HG02623 (cell line): ENCODE data around the gene SAP30BP.

ENCODE experiments used
- ATAC-seq: cut with Tn5 transposase; IDR thresholded peaks from one replicate; pipeline ENCODE4 v1.9.1; 2021; ENCODE audit warnings: moderate library complexity; ENCODE audit not compliant: unreplicated experiment

The SAP30BP gene

GRCh38 chr17:75646638-75646992, 20.5 kb upstream of the SAP30BP start:
- no peak for ATAC-seq

- ATAC-seq, result no peak
Measured at GRCh38 chr17:75647061-75647460, 20.1 kb upstream of the SAP30BP start.

GRCh38 chr17:75647921-75648320, 19.2 kb upstream of the SAP30BP start:
- no peak for ATAC-seq

- no peak for ATAC-seq
Measured at GRCh38 chr17:75649687-75650086, 17.5 kb upstream of the SAP30BP start.

GRCh38 chr17:75650874-75651273, 16.3 kb upstream of the SAP30BP start:
- ATAC-seq, result no peak

- no peak for ATAC-seq
Measured at GRCh38 chr17:75652341-75652740, 14.8 kb upstream of the SAP30BP start.

- ATAC-seq, result no peak
Measured at GRCh38 chr17:75652934-75653549, 14.1 kb upstream of the SAP30BP start.

- ATAC-seq, result no peak
Measured at GRCh38 chr17:75654176-75654575, 13.0 kb upstream of the SAP30BP start.

- no peak for ATAC-seq
Measured at GRCh38 chr17:75658237-75658636, 8.9 kb upstream of the SAP30BP start.

- no peak for ATAC-seq
Measured at GRCh38 chr17:75661531-75661930, 5.6 kb upstream of the SAP30BP start.

GRCh38 chr17:75662511-75662910, 4.6 kb upstream of the SAP30BP start:
- ATAC-seq, result no peak

GRCh38 chr17:75664099-75664549, 3.0 kb upstream of the SAP30BP start:
- peak; percentile 57 for ATAC-seq

- no peak for ATAC-seq
Measured at GRCh38 chr17:75665981-75666380, 1.2 kb upstream of the SAP30BP start.

- ATAC-seq, result no peak
Measured at GRCh38 chr17:75667825-75668224, 687 bp downstream of the SAP30BP start.

GRCh38 chr17:75668489-75668888, 1.4 kb downstream of the SAP30BP start:
- no peak for ATAC-seq

GRCh38 chr17:75670868-75671267, 3.7 kb downstream of the SAP30BP start:
- no peak for ATAC-seq

GRCh38 chr17:75672011-75672410, 4.9 kb downstream of the SAP30BP start:
- no peak for ATAC-seq

- no peak for ATAC-seq
Measured at GRCh38 chr17:75673487-75673886, 6.3 kb downstream of the SAP30BP start.

- no peak for ATAC-seq
Measured at GRCh38 chr17:75676461-75676860, 9.3 kb downstream of the SAP30BP start.

- ATAC-seq, result no peak
Measured at GRCh38 chr17:75679706-75680211, 12.6 kb downstream of the SAP30BP start.

GRCh38 chr17:75680431-75680830, 13.3 kb downstream of the SAP30BP start:
- no peak for ATAC-seq

- no peak for ATAC-seq
Measured at GRCh38 chr17:75681289-75681688, 14.2 kb downstream of the SAP30BP start.

GRCh38 chr17:75683583-75683982, 16.4 kb downstream of the SAP30BP start:
- no peak for ATAC-seq
